Measurements from ENCODE around the gene XPA. TPM values are rescaled to one million over a fixed set of nuclear protein-coding genes. Genes with fewer than 3 reads are reported as not detected.

The XPA gene
- total RNA-seq, 1 donor from 2014 or later, result 10.0 TPM

DNA sequence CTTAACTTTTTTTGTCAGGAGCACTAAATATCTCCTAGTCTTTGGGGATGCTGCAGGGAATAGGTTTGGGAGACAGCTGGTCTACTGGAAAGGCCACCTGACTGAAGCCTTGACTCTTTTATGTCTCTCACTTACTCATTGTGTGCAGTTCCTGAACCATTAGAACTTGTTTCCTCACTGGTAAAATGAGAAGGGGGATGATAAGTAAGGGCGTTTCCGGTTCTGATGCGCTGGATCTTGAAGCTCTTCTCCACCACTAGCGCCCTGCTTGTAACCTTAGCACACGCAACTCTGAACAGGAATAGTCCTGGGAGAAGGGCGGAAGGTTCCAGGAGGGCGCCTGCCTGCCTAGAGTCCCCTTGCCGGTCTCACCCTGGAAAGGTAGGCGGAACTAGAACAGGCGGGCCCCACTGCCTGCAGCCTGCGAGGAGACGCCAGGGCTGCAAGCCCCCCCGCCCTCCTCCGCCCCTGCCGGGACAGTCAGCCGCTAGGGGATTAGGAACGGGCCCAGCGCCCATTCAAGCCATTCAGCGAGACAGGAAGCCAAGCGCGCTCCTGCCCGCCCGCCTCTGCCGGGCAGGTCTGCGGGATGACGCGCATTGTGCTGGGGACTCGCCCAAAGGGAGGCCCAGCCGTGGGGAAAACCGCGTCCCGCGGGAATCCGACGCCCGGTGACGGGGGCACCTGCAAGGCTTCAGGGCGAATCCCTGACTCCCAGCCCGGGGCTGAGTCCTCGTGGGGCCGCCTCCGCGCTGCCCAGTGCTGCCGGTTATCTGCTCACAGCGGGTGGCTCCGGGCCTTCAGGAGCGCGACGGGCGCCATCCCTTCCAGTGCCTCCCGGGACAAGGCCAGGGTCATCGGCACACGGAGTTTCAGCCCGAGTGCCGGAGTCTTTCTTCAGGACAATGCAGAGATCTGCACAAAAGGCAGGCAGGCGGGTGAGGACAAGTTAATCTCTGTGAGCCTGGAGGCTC is 44.0 kb upstream of the XPA start:
- Mint-ChIP-seq H3K27ac (ENCODE audit: unreplicated experiment) (no peak overlapping the region), H3K4me1 (ENCODE audit: unreplicated experiment) (no peaks in the 10 kb centered on the region), H3K9me3 (ENCODE audit: unreplicated experiment) (no peaks in the 10 kb centered on the region), H3K4me3 (ENCODE audit: unreplicated experiment) (peak overlapping the region; percentile 18), H3K36me3 (ENCODE audit: low read depth, unreplicated experiment) (peaks cover 4% of the 10 kb centered on the region), H3K27me3 (ENCODE audit: unreplicated experiment) (peaks cover 6% of the 10 kb centered on the region)
- DNase-seq (ENCODE audit: low spot score), result peak; percentile 67
- TF ChIP-seq, protein P1, sequence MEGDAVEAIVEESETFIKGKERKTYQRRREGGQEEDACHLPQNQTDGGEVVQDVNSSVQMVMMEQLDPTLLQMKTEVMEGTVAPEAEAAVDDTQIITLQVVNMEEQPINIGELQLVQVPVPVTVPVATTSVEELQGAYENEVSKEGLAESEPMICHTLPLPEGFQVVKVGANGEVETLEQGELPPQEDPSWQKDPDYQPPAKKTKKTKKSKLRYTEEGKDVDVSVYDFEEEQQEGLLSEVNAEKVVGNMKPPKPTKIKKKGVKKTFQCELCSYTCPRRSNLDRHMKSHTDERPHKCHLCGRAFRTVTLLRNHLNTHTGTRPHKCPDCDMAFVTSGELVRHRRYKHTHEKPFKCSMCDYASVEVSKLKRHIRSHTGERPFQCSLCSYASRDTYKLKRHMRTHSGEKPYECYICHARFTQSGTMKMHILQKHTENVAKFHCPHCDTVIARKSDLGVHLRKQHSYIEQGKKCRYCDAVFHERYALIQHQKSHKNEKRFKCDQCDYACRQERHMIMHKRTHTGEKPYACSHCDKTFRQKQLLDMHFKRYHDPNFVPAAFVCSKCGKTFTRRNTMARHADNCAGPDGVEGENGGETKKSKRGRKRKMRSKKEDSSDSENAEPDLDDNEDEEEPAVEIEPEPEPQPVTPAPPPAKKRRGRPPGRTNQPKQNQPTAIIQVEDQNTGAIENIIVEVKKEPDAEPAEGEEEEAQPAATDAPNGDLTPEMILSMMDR (IDR thresholded peaks at IDR 0.05; ENCODE audit: unreplicated experiment), result no peak

DNA sequence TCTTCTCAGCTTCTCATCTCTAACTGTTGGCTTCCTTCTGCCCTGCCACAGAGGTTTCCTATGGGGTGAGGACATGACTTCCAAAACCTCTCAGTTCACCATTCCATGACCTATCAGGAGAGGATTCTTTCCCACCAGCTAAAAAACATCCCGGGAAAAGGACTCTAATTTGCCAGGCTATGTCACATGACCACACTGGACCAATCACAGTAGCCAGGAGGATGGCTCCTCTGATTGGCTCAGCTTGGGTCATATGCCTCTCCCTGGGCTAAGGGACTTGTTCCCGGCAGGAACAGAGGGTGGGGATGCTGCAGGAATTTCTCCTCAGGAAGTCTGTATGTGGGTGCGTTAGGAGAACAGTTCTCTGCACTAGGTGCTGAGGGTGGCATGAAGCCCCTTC is 40.3 kb upstream of the XPA start:
- Mint-ChIP-seq H3K36me3 (ENCODE audit: low read depth, unreplicated experiment) (peaks cover under 1% of the 10 kb centered on the region), H3K4me3 (ENCODE audit: unreplicated experiment) (no peak overlapping the region), H3K9me3 (ENCODE audit: unreplicated experiment) (no peaks in the 10 kb centered on the region), H3K27ac (ENCODE audit: unreplicated experiment) (no peak overlapping the region), H3K4me1 (ENCODE audit: unreplicated experiment) (no peaks in the 10 kb centered on the region), H3K27me3 (ENCODE audit: unreplicated experiment) (peaks cover 2% of the 10 kb centered on the region)
- TF ChIP-seq, protein P1 (IDR thresholded peaks at IDR 0.05; ENCODE audit: unreplicated experiment), result no peak
- DNase-seq (ENCODE audit: low spot score), result no peak

DNA sequence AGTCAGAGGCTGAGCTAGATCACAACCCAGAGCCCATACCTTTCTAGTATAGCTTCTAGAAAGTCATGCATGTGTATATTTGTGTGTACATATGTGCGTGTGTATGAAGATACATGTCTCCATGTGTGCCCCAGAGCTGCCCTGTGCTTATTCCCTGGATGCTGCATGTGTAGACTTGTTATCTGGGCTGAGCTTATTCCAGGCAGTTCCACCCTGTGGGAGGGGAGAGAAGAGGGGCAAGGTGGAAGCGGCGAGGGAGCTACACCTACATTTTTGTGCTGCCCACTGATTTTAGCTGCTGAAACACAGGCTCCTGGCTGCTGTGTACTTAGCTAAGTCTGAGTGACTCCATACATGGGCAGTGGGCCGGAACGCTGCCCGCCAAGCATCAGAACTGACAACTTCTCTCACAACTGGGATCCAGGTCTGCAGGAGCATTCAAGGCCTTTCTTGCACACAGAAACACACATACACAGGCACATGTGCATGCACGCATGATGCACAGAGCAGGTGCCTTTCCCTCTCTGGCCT is 38.0 kb upstream of the XPA start:
- no peaks in the 10 kb centered on the region for H3K27me3 Mint-ChIP-seq (ENCODE audit: unreplicated experiment)
- no peak overlapping the region for H3K4me3 Mint-ChIP-seq (ENCODE audit: unreplicated experiment)
- DNase-seq (ENCODE audit: low spot score), result no peak
- H3K9me3 Mint-ChIP-seq (ENCODE audit: unreplicated experiment), result no peaks in the 10 kb centered on the region
- TF ChIP-seq, protein P1 (IDR thresholded peaks at IDR 0.05; ENCODE audit: unreplicated experiment), result no peak
- no peak overlapping the region for H3K27ac Mint-ChIP-seq (ENCODE audit: unreplicated experiment)
- H3K4me1 Mint-ChIP-seq (ENCODE audit: unreplicated experiment), result no peaks in the 10 kb centered on the region
- H3K36me3 Mint-ChIP-seq (ENCODE audit: low read depth, unreplicated experiment), result no peaks in the 10 kb centered on the region

DNA sequence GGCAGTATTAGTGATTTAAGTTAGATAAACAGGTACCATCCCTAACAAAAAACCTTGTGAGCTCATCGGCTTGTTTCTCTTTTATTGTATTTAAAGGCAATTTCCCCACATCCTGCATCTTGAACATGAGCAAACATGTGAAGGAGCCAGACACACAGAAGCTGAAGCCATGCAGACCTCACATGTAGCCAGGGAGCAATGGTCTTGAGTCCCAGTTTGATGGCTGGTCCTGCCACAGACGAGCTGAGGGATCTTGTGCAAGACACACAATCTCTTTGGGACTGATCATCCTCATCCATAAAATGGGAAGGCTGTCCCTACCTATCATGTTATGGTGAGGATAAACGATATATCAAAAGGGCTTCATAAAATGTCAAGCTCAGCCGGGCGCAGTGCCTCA is 29.6 kb upstream of the XPA start:
- Mint-ChIP-seq H3K4me1 (ENCODE audit: unreplicated experiment) (no peaks in the 10 kb centered on the region), H3K4me3 (ENCODE audit: unreplicated experiment) (no peak overlapping the region), H3K9me3 (ENCODE audit: unreplicated experiment) (no peaks in the 10 kb centered on the region), H3K27me3 (ENCODE audit: unreplicated experiment) (no peaks in the 10 kb centered on the region), H3K27ac (ENCODE audit: unreplicated experiment) (no peak overlapping the region), H3K36me3 (ENCODE audit: low read depth, unreplicated experiment) (no peaks in the 10 kb centered on the region)
- no peak for DNase-seq (ENCODE audit: low spot score)
- TF ChIP-seq, protein P1 (IDR thresholded peaks at IDR 0.05; ENCODE audit: unreplicated experiment), result no peak

DNA sequence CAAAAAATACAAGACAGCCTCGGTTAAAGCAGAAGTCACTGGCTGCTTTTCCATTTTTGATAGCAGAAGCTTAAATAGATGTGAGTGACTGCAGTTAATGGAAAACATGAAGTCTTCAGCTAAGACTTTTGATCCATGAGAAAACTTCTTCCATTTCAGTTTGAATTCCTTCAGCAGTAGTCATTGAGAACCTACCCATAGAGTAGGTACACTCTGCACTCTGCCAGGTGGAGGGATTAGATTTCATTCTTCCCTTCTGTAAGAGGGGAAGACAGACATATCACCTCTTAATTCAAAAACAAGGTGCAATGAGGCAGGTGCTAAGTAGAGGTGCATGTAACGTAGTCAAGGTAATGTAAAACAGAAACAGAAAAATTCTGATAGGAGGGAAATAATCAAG is 26.7 kb upstream of the XPA start:
- Mint-ChIP-seq H3K27me3 (ENCODE audit: unreplicated experiment) (no peaks in the 10 kb centered on the region), H3K9me3 (ENCODE audit: unreplicated experiment) (peaks cover 3% of the 10 kb centered on the region), H3K36me3 (ENCODE audit: low read depth, unreplicated experiment) (peaks cover 4% of the 10 kb centered on the region), H3K27ac (ENCODE audit: unreplicated experiment) (no peak overlapping the region), H3K4me1 (ENCODE audit: unreplicated experiment) (no peaks in the 10 kb centered on the region), H3K4me3 (ENCODE audit: unreplicated experiment) (no peak overlapping the region)
- TF ChIP-seq, protein P1 (IDR thresholded peaks at IDR 0.05; ENCODE audit: unreplicated experiment), result no peak
- no peak for DNase-seq (ENCODE audit: low spot score)
